ENCODE data around the gene KHDRBS2.

KHDRBS2 gene

DNA sequence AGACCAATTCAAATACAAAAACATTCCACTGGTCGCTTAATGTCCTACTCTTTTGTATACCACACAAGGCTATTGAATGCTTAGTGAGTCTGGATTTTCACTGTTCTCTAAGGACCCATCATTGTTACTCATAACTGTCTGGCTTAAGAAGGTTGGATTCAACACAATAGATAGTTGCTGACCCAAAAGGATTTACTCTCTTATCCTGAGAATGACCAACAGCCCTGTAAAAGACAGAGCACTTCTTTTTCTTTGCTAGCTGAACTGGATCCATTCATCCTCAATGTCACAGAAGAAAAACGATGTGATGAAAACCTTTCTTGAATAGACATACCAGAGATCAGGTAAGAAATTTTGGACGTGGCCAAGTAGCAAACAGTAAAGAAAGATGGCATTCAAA, 645.6 kb downstream of the KHDRBS2 start:
- peaks cover 11% of the 10 kb centered on the region for H3K36me3 Mint-ChIP-seq
- H3K9me3 Mint-ChIP-seq = peaks cover 3% of the 10 kb centered on the region
- no peak overlapping the region for H3K27ac Mint-ChIP-seq
- ATAC-seq (ENCODE audit: low read depth) = no peak
- H3K4me1 Mint-ChIP-seq = no peaks in the 10 kb centered on the region
- no peak overlapping the region for H3K4me3 Mint-ChIP-seq
- H3K27me3 Mint-ChIP-seq = no peaks in the 10 kb centered on the region
- DNase-seq (ENCODE audit: low spot score in 2 of 2) = no peak

Data from memory B cell (primary cell).